GM18868 (cell line): ENCODE data around the gene ZBTB21.
"Not testable (repeated sequence)": the region's sequence is repeated elsewhere in the genome, so short reads cannot be mapped to it uniquely, and the experiment has no call there.

Experiments
- ATAC-seq: cut with Tn5 transposase; IDR thresholded peaks from one replicate; pipeline ENCODE4 v1.9.1; 2021; ENCODE audit warnings: mild to moderate bottlenecking, moderate library complexity; ENCODE audit not compliant: unreplicated experiment

ZBTB21 gene

GRCh38 chr21:41971891-41972290 is 38.3 kb downstream of the ZBTB21 start:
- no peak for ATAC-seq

- no peak for ATAC-seq
Observed at GRCh38 chr21:41970751-41971653, 39.2 kb downstream of the ZBTB21 start.

- no peak for ATAC-seq
Observed at GRCh38 chr21:41970106-41970391, 40.1 kb downstream of the ZBTB21 start.

GRCh38 chr21:41967708-41968107 is 42.5 kb downstream of the ZBTB21 start:
- ATAC-seq = no peak

GRCh38 chr21:41966872-41967621 is 43.1 kb downstream of the ZBTB21 start:
- ATAC-seq = no peak

- no peak for ATAC-seq
Observed at GRCh38 chr21:41966041-41966833, 43.9 kb downstream of the ZBTB21 start.

- no peak for ATAC-seq
Observed at GRCh38 chr21:41965461-41966013, 44.6 kb downstream of the ZBTB21 start.

GRCh38 chr21:41965045-41965444 is 45.1 kb downstream of the ZBTB21 start:
- no peak for ATAC-seq

GRCh38 chr21:41964171-41964570 is 46.0 kb downstream of the ZBTB21 start:
- ATAC-seq = no peak

- ATAC-seq = no peak
Observed at GRCh38 chr21:41962425-41962966, 47.7 kb downstream of the ZBTB21 start.

- ATAC-seq = no peak
Observed at GRCh38 chr21:41961753-41962152, 48.4 kb downstream of the ZBTB21 start.

GRCh38 chr21:41961282-41961701 is 48.9 kb downstream of the ZBTB21 start:
- no peak for ATAC-seq

GRCh38 chr21:41960386-41960785 is 49.8 kb downstream of the ZBTB21 start:
- no peak for ATAC-seq

GRCh38 chr21:41959697-41960096 is 50.5 kb downstream of the ZBTB21 start:
- ATAC-seq = not testable (repeated sequence)

- ATAC-seq = no peak
Observed at GRCh38 chr21:41958886-41959563, 51.1 kb downstream of the ZBTB21 start.

- no peak for ATAC-seq
Observed at GRCh38 chr21:41957991-41958766, 52.0 kb downstream of the ZBTB21 start.

GRCh38 chr21:41956926-41957729 is 53.0 kb downstream of the ZBTB21 start:
- no peak for ATAC-seq

GRCh38 chr21:41955516-41955915 is 54.6 kb downstream of the ZBTB21 start:
- no peak for ATAC-seq
